GM12892 (cell line): ENCODE data around the gene SLC12A6.

Experiments
- POLR2A ChIP-seq: IDR thresholded peaks from 2 replicates; pipeline ENCODE4 v1.6.1; 2011; ENCODE audit warnings: low read depth, low read length, control low read depth
- POLR2AphosphoS5 ChIP-seq: IDR thresholded peaks from 2 replicates; pipeline ENCODE4 v1.6.1; 2011; ENCODE audit warnings: low read depth, low read length, control low read depth

DNA sequence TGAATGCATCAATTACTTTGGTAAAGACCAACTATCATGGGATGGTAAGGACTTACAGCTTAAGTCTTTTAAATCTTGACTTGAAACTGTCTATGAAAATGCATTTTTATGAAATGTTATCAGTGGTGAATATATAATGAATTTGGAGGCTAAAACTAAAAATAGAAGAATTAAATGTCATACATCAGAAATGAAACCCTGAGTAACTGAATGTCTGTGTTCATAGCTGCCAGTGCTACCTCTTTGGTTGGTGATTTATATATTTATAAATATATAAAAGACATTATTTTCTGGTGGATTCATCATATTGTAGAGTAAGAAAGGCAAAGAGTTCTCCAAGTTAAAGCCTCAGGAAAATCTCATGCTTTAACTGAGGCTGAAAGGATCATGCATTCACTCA lies 12.2 kb downstream of the SLC12A6 start:
- TF ChIP-seq POLR2A: no peak
- no peak for TF ChIP-seq POLR2AphosphoS5
